Colonic mucosa (tissue), 4 donors: ENCODE results near the gene RDH12. TPM values are rescaled to one million over a fixed set of nuclear protein-coding genes. Genes with fewer than 3 reads are reported as not detected.
A peak's percentile ranks its signal among the peaks of the same experiment; 100 is the strongest.

Source experiments
- DNase-seq: peaks from one replicate; pipeline ENCODE4 v3.0.0-alpha.2; 2020
- H3K27ac ChIP-seq: fragments of 200-600 bp; one replicate; pipeline ENCODE4 v1.8.0; 2021
- H3K27me3 ChIP-seq: fragments of 200-600 bp; one replicate; pipeline ENCODE4 v1.8.0; 2021
- H3K36me3 ChIP-seq: fragments of 200-600 bp; one replicate; pipeline ENCODE4 v1.8.0; 2021
- H3K4me1 ChIP-seq: fragments of 200-600 bp; one replicate; pipeline ENCODE4 v1.8.0; 2021; ENCODE audit warnings: mild to moderate bottlenecking
- H3K4me3 ChIP-seq: fragments of 200-600 bp; one replicate; pipeline ENCODE4 v1.8.0; 2021
- H3K9ac ChIP-seq, 2 donors: one replicate each; pipeline ENCODE4 v1.7.0; 2013; ENCODE audit warnings: control low read depth in 2 of 2, low read depth in 2 of 2, low read length in 2 of 2
- H3K9me3 ChIP-seq: fragments of 200-600 bp; one replicate; pipeline ENCODE4 v1.8.0; 2021
- CTCF ChIP-seq: fragments of 200-600 bp; IDR thresholded peaks from one replicate; pipeline ENCODE4 v1.8.0; 2022; ENCODE audit warnings: antibody characterized with exemption, mild to moderate bottlenecking
- intact Hi-C: fragments of 100-400 bp; cut with DNase I; formaldehyde crosslinking; loops from one replicate; pipeline ENCODE4 v1.14.1; 2022
- total RNA-seq, 2 donors: library from RNA; stranded (reverse); fragmentation: NEBNext Ultra II Directional in 1 of 2; extraction: Animal tissue kit (Norgen Biotek cat#: 25700) in 1 of 2; gene quantifications; one replicate each; pipeline ENCODE4 v1.2.1, GENCODE V29; 2021
- donor health status: healthy.
- donor health status: DM: no; HTN: no; CAD: no.
- donor health status: DM: no; HTN: no; CAD: no.

RDH12 gene
- total RNA-seq, 2 donors from 2014 or later, result not detected

GRCh38 chr14:67727361-67727760 lies 25.7 kb downstream of the RDH12 start:
- intact Hi-C loops, result no loop called here
- Histone ChIP-seq H3K9ac (no peak overlapping the region), H3K4me1 (no peaks in the 10 kb centered on the region), H3K27ac (no peak overlapping the region), H3K27me3 (no peaks in the 10 kb centered on the region), H3K36me3 (no peaks in the 10 kb centered on the region), H3K9me3 (no peaks in the 10 kb centered on the region), H3K4me3 (no peak overlapping the region)
- DNase-seq, result no peak
- TF ChIP-seq CTCF, result no peak

GRCh38 chr14:67728258-67728657 lies 26.6 kb downstream of the RDH12 start:
- Histone ChIP-seq H3K4me1 (no peaks in the 10 kb centered on the region), H3K4me3 (no peak overlapping the region), H3K9me3 (no peaks in the 10 kb centered on the region), H3K27ac (no peak overlapping the region), H3K9ac (no peak overlapping the region), H3K27me3 (no peaks in the 10 kb centered on the region), H3K36me3 (no peaks in the 10 kb centered on the region)
- TF ChIP-seq CTCF, result no peak
- no peak for DNase-seq
- intact Hi-C loops, result no loop called here

GRCh38 chr14:67729072-67729885 lies 27.6 kb downstream of the RDH12 start:
- intact Hi-C loops, result no loop called here
- H3K9ac ChIP-seq, result no peak overlapping the region

GRCh38 chr14:67733616-67734015 lies 31.9 kb downstream of the RDH12 start:
- TF ChIP-seq CTCF, result no peak
- DNase-seq, result no peak
- H3K9me3 ChIP-seq, result no peaks in the 10 kb centered on the region

More at GRCh38 chr14:67729072-67729885, 27.6 kb downstream of the RDH12 start:
- Histone ChIP-seq H3K27ac (peak overlapping the region; percentile 44), H3K4me1 (no peaks in the 10 kb centered on the region), H3K4me3 (no peak overlapping the region), H3K27me3 (no peaks in the 10 kb centered on the region), H3K36me3 (no peaks in the 10 kb centered on the region), H3K9me3 (no peaks in the 10 kb centered on the region)
- DNase-seq, result peak; percentile 75
- TF ChIP-seq CTCF, result no peak

GRCh38 chr14:67734675-67735074 lies 33.0 kb downstream of the RDH12 start:
- Histone ChIP-seq H3K27me3 (no peaks in the 10 kb centered on the region), H3K9ac (no peak overlapping the region), H3K27ac (no peak overlapping the region), H3K4me3 (no peak overlapping the region), H3K36me3 (no peaks in the 10 kb centered on the region), H3K9me3 (no peaks in the 10 kb centered on the region), H3K4me1 (no peaks in the 10 kb centered on the region)
- no peak for DNase-seq
- intact Hi-C loops, result no loop called here
- TF ChIP-seq CTCF, result no peak

More at GRCh38 chr14:67733616-67734015, 31.9 kb downstream of the RDH12 start:
- no peak overlapping the region for H3K4me3 ChIP-seq
- H3K27me3 ChIP-seq, result no peaks in the 10 kb centered on the region
- no peaks in the 10 kb centered on the region for H3K36me3 ChIP-seq
- intact Hi-C loops, result no loop called here
- no peak overlapping the region for H3K27ac ChIP-seq
- no peaks in the 10 kb centered on the region for H3K4me1 ChIP-seq
- H3K9ac ChIP-seq, result no peak overlapping the region
